Stimulated activated CD8-positive, alpha-beta memory T cell treated with anti-CD3 and anti-CD28 coated beads, Interleukin-4, amount 100 ng/mL, for 24 hours (primary cell): ENCODE results near the gene TAF12.
A peak's percentile ranks its signal among the peaks of the same experiment; 100 is the strongest.
"Not testable (repeated sequence)": the region's sequence is repeated elsewhere in the genome, so short reads cannot be mapped to it uniquely, and the experiment has no call there.

ENCODE experiments used
- DNase-seq: peaks from one replicate; pipeline ENCODE4 v3.0.0-alpha.2; 2020; ENCODE audit warnings: low read depth

Gene TAF12

GRCh38 chr1:28642847-28643635 is at the start of gene TAF12:
Gene TAF12, minus strand, starts transcription at chr1:28643067. Its CDS starts 20,986 bp downstream, at chr1:28622081.
- DNase-seq: peak; percentile 85

GRCh38 chr1:28691627-28692026 is 48.8 kb upstream of the TAF12 start:
- DNase-seq: not testable (repeated sequence)

- DNase-seq: no peak
Measured at GRCh38 chr1:28684937-28685336, 42.1 kb upstream of the TAF12 start.

- DNase-seq: no peak
Measured at GRCh38 chr1:28682840-28683239, 40.0 kb upstream of the TAF12 start.

GRCh38 chr1:28680151-28680550 is 37.3 kb upstream of the TAF12 start:
- no peak for DNase-seq

- no peak for DNase-seq
Measured at GRCh38 chr1:28675924-28676257, 33.0 kb upstream of the TAF12 start.

GRCh38 chr1:28672971-28673370 is 30.1 kb upstream of the TAF12 start:
- not testable (repeated sequence) for DNase-seq

GRCh38 chr1:28671254-28671780 is 28.4 kb upstream of the TAF12 start:
- DNase-seq: no peak

- peak; percentile 63 for DNase-seq
Measured at GRCh38 chr1:28668956-28669723, 26.3 kb upstream of the TAF12 start.

- DNase-seq: peak; percentile 79
Measured at GRCh38 chr1:28668191-28668955, 25.5 kb upstream of the TAF12 start, which contains the start of gene GMEB1. Gene GMEB1, plus strand, starts transcription at chr1:28668784. Its CDS starts 14,829 bp downstream, at chr1:28683613.

- no peak for DNase-seq
Measured at GRCh38 chr1:28666806-28667205, 23.9 kb upstream of the TAF12 start.

- DNase-seq: no peak
Measured at GRCh38 chr1:28663871-28664470, 21.1 kb upstream of the TAF12 start.

- no peak for DNase-seq
Measured at GRCh38 chr1:28656335-28656734, 13.5 kb upstream of the TAF12 start.

GRCh38 chr1:28655448-28656311 is 12.8 kb upstream of the TAF12 start:
- not testable (repeated sequence) for DNase-seq

- not testable (repeated sequence) for DNase-seq
Measured at GRCh38 chr1:28653870-28654269, 11.0 kb upstream of the TAF12 start.

GRCh38 chr1:28653063-28653462 is 10.2 kb upstream of the TAF12 start:
- not testable (repeated sequence) for DNase-seq

GRCh38 chr1:28648474-28649198 is 5.8 kb upstream of the TAF12 start, which contains the start of gene RNU11:
Gene RNU11, plus strand, starts transcription at chr1:28648600.
- DNase-seq: peak; percentile 71

- DNase-seq: peak; percentile 75
Measured at GRCh38 chr1:28648008-28648473, 5.2 kb upstream of the TAF12 start.

- DNase-seq: no peak
Measured at GRCh38 chr1:28646040-28646439, 3.2 kb upstream of the TAF12 start.

GRCh38 chr1:28645406-28645805 is 2.5 kb upstream of the TAF12 start:
- DNase-seq: not testable (repeated sequence)
